Stimulated activated memory B cell treated with anti-CD40 and anti-IgM and Interleukin-4, amounts not matched to agents 10 μg/mL and 1 μg/mL and 100 μg/mL, for 72 hours (primary cell): ENCODE data around the gene RAB11FIP4.

ENCODE experiments used
- ATAC-seq: fragments of 150-1000 bp; cut with Tn5 transposase; 2 replicates; pipeline ENCODE4 v1.10.0; 2021
- H3K27ac Mint-ChIP-seq: one replicate; pipeline ENCODE4 v1.8.0; 2022; ENCODE audit warnings: mild to moderate bottlenecking, mixed read lengths
- H3K27me3 Mint-ChIP-seq: one replicate; pipeline ENCODE4 v1.8.0; 2022; ENCODE audit warnings: mixed read lengths
- H3K36me3 Mint-ChIP-seq: one replicate; pipeline ENCODE4 v1.8.0; 2022; ENCODE audit warnings: mixed read lengths
- H3K4me1 Mint-ChIP-seq: one replicate; pipeline ENCODE4 v1.8.0; 2022; ENCODE audit warnings: mixed read lengths
- H3K4me3 Mint-ChIP-seq: one replicate; pipeline ENCODE4 v1.8.0; 2022; ENCODE audit warnings: mild to moderate bottlenecking, moderate library complexity, mixed read lengths
- H3K9me3 Mint-ChIP-seq: one replicate; pipeline ENCODE4 v1.8.0; 2022; ENCODE audit warnings: mixed read lengths

RAB11FIP4 gene

DNA sequence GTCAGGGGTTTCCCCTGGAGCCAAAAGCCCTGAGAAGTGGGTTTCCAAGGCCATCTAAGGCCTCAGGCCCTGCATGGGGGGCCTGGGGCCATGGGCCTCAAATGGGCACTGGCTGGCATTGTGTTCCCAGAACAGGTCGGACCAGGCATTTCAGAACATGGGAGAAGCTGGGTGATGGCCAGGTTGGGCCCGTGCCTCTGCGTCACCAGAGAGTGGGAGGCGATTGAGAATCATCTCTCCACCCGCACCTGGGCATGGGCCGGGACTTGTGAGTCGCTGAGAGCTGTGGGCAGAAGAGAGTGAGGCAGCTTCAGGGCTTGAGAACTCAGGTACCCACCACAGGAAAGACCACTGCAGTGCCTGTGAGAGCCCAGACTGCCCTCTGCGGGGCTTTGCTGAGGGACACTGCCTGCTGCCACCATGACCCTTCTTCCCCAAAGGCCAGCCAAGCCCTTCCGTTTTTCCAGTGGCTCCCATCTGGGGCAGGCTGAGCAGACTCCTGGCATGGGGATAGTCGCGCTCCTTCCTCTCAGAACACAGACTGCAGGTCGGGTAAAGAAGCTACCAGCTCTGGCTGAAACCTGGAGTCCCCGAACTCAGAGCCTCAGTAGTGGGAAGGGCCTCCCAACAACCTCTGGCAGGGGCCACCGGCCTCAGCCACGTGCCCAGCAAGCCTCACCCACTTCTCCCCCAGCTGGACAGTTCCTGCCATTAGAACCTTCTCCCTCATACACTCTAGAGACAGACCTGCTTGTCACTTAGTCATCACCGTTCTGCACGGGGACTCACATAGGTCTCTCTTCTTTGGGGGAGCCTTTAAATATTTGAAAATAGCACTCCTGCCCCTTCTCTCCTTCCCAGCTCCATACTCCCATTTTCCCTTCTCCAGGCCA lies 1.6 kb downstream of the RAB11FIP4 start:
- no peak overlapping the region for H3K27ac Mint-ChIP-seq
- H3K36me3 Mint-ChIP-seq, result no peaks in the 10 kb centered on the region
- no peaks in the 10 kb centered on the region for H3K9me3 Mint-ChIP-seq
- peaks cover 52% of the 10 kb centered on the region for H3K27me3 Mint-ChIP-seq
- peaks cover 25% of the 10 kb centered on the region for H3K4me1 Mint-ChIP-seq
- no peak for ATAC-seq
- peak overlapping the region; percentile 66 for H3K4me3 Mint-ChIP-seq

DNA sequence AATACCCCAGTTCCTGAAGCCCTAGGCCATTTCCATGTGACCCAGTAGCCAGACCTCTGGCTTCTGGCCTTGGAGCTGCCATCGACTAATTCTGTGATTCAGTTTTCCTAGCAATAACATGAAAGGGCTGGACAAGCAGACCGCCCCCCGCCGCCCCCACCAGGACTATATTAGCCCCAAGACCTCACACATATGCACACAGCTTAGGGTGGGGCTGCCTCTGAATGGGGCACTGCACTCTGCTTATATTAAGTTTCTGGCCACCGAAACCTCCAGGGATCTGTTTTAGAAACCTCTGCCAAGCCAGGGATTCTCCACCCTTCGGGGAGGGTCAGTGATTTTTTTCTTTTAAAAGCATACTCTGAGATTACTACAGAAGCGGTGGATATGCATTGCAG lies 2.3 kb downstream of the RAB11FIP4 start:
- no peak for ATAC-seq
- peaks cover 58% of the 10 kb centered on the region for H3K27me3 Mint-ChIP-seq
- no peaks in the 10 kb centered on the region for H3K36me3 Mint-ChIP-seq
- H3K4me3 Mint-ChIP-seq, result no peak overlapping the region
- H3K4me1 Mint-ChIP-seq, result peaks cover 25% of the 10 kb centered on the region
- no peaks in the 10 kb centered on the region for H3K9me3 Mint-ChIP-seq
- no peak overlapping the region for H3K27ac Mint-ChIP-seq

DNA sequence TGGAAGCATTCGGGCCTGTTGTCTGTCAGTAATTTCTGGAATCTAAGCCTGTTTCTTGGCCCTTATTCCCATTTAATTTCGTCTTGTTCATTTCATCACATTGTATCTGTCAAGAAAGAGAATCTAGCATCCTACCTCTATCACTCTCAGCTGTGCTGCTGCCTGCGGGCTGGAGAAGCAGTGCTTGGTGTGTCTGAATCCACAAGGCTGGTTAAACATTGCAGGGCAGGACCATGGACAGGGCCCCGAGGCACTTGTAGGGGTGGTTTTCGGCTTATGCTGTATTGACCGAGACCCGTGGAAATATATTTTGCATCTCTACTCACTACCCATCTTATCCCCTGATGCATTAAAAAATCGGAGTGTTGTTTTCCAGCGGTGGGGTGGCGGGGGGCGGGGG lies 3.1 kb downstream of the RAB11FIP4 start:
- Mint-ChIP-seq H3K9me3 (no peaks in the 10 kb centered on the region), H3K4me1 (peaks cover 22% of the 10 kb centered on the region), H3K27ac (no peak overlapping the region), H3K27me3 (peaks cover 54% of the 10 kb centered on the region), H3K36me3 (no peaks in the 10 kb centered on the region), H3K4me3 (no peak overlapping the region)
- no peak for ATAC-seq

DNA sequence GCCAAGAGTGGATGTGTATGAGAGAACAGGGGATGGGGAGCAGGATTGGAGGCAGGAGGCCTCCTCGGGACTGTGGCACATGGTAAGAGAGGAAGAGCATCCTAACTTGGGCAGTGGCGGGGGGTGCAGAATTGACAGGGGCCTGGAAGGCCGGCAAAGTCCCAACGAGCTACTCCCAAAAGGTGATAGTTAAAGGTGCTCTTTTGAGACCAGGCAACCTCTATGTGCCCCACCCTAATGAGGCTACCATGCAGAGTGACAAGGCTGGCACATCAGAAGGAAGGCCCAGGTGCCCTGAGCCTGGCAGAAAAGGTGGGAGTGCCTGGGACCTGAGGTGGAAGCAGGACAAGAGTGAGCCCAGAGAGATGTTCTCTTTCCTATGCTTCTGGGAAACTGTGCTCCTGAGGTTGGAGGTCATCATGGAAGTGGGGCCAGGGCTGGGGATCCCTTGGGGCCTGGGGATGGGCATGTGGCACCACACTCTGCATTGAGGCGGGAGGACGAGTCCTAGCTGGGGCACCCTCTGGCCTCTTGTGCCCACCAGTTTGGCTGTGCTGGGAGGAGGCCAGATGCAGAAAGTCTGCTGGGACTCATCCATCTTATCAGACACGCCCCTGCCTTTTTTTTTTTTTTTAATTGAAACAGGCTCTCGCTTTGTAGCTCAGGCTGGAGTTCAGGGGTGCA lies 5.9 kb downstream of the RAB11FIP4 start:
- Mint-ChIP-seq H3K9me3 (no peaks in the 10 kb centered on the region), H3K27ac (no peak overlapping the region), H3K27me3 (peaks cover 45% of the 10 kb centered on the region), H3K36me3 (no peaks in the 10 kb centered on the region), H3K4me1 (peaks cover 3% of the 10 kb centered on the region), H3K4me3 (no peak overlapping the region)
- ATAC-seq, result no peak

DNA sequence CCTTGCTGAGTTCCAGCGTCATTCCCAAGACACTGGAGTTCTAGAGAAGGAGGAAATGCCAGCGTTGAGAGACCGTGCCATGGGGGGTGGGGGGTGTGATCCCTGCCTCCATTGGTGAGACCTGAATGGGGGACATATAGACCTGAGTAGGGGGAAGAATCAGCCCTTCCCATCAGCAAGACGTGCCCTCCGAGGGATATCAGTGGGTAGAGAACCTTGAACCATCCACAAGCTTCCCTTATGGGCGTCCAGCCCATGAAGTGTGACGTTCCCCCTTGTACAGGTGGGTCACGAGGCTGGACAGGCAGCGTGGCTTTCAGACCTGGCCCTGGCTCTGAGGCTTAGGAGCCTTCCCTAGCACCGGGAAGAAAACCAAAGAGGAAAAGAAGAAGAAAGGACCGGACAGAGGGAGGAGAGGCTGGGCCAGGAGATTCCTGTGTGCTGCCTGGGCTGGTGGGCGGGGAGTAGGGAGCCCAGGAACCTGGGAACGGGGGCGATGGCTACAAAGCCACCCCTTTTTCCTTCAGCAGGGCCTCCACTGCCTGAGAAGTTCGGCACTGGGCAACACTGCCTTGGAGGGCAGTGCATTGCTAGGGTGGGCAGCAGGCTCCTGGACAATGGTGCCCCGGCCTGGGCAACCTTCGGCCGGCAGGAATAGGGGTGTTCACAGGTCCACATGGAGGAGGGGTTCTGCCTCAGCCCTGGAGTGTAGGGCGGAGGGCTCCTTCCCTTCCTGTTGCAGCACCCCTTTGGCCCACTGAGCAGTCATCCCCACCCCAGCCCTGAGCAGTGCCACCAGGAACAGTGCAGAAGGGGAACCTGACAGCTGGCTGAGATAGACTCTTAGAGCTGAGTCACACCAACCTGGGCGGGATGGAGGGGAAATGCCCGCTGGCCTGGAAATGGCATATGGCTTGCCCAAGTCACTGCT lies 7.2 kb downstream of the RAB11FIP4 start:
- Mint-ChIP-seq H3K4me1 (no peaks in the 10 kb centered on the region), H3K4me3 (no peak overlapping the region), H3K9me3 (no peaks in the 10 kb centered on the region), H3K36me3 (no peaks in the 10 kb centered on the region), H3K27ac (no peak overlapping the region), H3K27me3 (peaks cover 32% of the 10 kb centered on the region)
- no peak for ATAC-seq

DNA sequence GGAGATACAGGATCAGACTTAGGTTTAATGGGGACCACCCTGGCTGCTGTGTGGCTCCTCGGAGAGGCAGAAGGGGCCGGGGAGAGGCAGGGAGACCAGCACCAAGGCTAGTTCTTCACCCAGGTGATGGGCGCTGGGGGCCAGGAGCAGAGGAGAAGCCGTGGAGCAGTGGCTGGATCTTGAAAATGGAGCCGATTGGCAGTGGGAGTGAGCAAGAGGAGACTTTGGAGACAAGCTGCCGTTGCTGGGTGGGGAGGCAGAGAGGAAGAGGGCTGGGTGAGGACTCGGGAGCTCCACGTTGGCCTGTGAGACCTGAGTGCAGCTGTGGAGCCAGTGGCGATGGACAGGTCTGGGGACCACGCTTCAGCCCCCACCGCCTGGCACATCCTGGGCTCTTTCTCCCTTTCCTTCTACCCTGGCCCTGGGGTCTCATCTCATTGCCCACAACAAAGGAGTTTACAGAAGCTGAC lies 9.0 kb downstream of the RAB11FIP4 start:
- H3K27me3 Mint-ChIP-seq, result peaks cover 20% of the 10 kb centered on the region
- no peak overlapping the region for H3K4me3 Mint-ChIP-seq
- H3K4me1 Mint-ChIP-seq, result no peaks in the 10 kb centered on the region
- no peaks in the 10 kb centered on the region for H3K36me3 Mint-ChIP-seq
- no peaks in the 10 kb centered on the region for H3K9me3 Mint-ChIP-seq
- no peak overlapping the region for H3K27ac Mint-ChIP-seq
- no peak for ATAC-seq

DNA sequence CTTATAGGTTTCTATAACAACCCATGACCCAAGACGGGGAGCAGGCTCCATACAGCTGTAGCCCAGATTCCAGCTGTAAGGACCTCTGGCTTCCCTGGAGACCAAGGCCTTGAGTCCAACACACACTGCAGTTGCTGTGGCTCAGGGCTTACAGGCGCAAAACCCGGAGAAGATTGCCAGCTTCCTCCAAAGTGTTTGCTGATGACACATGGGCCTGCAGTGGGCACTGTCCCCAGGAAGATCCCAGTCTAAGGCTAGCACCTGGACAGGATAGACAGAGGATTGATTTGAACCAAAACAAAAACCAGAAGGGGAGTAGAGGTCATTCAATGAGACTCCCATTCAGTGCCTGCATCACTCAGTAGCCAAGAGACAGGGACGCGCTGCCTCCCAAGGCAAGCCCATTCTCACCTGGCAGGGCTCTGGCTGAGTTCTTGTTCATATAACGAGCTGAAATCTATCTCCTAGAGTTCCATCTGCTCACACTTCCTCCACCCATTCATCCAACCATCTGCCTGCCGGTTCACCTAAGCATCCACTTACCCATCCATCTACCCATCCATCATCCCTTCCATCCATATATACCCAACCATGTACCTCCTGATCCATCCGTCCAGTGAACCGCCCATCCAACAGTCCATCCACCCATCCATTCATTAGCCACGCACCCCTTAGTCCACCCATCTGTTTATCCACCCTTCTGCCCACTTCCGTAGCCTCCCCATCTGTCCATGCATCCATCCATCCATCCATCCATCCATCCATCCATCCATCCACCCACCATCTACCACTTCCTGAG lies 10.2 kb downstream of the RAB11FIP4 start:
- no peak for ATAC-seq
- H3K4me1 Mint-ChIP-seq, result no peaks in the 10 kb centered on the region
- H3K4me3 Mint-ChIP-seq, result no peak overlapping the region
- peaks cover 20% of the 10 kb centered on the region for H3K27me3 Mint-ChIP-seq
- no peaks in the 10 kb centered on the region for H3K36me3 Mint-ChIP-seq
- no peak overlapping the region for H3K27ac Mint-ChIP-seq
- H3K9me3 Mint-ChIP-seq, result no peaks in the 10 kb centered on the region

DNA sequence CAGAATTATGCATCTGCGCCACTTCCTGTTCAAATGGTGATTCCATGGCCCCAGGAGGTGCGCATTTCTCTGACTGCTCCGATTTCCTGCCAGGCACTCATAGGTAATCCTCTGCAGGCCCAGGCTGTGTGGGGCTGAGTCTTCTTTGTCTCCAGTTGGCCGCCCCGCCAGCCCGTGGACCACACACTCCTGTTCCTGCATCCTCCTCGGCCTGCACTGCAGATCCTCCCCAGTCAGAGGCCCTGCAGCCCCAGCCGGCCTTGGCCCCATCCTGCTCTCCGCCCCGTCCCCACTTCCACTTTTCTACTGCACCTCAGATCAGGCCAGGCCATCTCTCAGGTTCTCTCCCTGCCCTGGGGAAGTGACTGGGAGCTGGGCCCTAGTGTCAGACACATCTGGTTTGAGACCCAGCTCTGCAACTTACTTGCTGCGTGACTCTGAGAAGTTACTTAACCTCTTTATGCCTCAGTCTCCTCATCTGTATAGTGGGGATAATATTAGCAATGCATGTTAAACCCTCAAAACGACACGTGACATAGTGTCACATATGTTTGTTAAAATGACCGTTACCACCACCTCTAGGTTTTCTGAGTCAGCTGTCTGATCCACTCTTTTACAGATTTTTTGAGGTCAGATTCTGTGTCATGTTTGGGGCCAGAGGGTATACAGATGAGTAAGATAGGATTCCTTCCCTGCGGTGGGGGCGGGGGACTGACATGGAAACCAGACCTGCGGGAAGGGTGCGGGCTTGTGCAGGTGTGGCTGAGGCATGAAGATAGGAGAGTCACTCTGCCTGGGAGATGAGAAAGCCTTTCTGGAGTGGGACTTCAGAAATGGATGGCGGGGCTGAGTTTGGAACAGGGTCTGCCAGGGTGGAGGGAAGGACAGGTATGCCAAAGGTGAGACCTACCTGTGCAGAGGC lies 12.8 kb downstream of the RAB11FIP4 start:
- Mint-ChIP-seq H3K27me3 (peaks cover 21% of the 10 kb centered on the region), H3K27ac (no peak overlapping the region), H3K4me1 (no peaks in the 10 kb centered on the region), H3K9me3 (no peaks in the 10 kb centered on the region), H3K36me3 (no peaks in the 10 kb centered on the region), H3K4me3 (no peak overlapping the region)
- ATAC-seq, result peak; percentile 10

DNA sequence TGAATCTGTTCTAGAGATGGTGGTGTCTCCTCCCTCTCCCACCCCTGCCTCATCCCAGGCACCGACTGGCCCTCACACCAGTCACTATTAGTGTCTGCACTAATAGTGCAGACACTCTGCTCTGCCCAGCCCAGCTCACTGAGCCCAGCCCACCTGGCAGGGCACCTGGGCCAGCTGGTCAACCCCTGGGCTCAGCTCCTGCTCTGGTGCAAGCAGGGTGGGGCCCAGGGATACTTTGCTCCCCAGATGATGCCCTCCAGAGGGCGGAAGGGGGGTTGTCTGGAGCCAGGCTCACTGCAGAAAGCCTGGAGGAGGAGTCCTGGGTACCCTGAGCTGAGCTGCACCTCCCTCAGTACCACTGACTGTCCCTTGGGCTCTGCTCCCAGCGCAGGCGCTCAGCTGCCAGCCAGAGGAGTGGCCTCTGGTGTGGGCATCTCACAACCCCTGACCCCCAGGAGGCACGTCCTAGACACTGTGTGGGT lies 14.5 kb downstream of the RAB11FIP4 start:
- no peaks in the 10 kb centered on the region for H3K4me1 Mint-ChIP-seq

DNA sequence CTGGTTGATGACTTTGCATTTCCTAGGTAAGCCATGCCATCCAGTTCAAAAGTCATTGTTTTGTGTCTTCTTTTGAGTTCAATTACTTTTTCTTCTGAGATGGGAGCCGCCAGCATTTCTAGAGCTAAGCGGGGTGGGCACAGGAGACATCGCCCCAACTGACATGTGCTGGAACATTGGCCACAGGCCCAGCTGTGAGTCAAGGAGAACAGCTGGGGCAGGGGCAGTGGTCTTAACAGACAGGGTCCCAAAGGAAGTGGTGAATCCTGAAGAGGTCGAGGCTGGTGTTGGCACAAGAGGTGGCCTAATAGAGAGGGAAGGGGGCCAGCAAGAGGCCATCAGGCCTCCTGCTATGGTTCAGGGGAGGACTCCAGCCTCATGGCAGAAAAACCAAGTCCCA lies 17.1 kb downstream of the RAB11FIP4 start:
- no peak for ATAC-seq
- Mint-ChIP-seq H3K27ac (no peak overlapping the region), H3K4me1 (no peaks in the 10 kb centered on the region), H3K27me3 (peaks cover 23% of the 10 kb centered on the region), H3K36me3 (no peaks in the 10 kb centered on the region), H3K9me3 (no peaks in the 10 kb centered on the region), H3K4me3 (no peak overlapping the region)

More for the DNA sequence above, 14.5 kb downstream of the RAB11FIP4 start:
- Mint-ChIP-seq H3K27me3 (peaks cover 23% of the 10 kb centered on the region), H3K4me3 (no peak overlapping the region), H3K36me3 (no peaks in the 10 kb centered on the region), H3K9me3 (no peaks in the 10 kb centered on the region), H3K27ac (no peak overlapping the region)
- ATAC-seq, result no peak

DNA sequence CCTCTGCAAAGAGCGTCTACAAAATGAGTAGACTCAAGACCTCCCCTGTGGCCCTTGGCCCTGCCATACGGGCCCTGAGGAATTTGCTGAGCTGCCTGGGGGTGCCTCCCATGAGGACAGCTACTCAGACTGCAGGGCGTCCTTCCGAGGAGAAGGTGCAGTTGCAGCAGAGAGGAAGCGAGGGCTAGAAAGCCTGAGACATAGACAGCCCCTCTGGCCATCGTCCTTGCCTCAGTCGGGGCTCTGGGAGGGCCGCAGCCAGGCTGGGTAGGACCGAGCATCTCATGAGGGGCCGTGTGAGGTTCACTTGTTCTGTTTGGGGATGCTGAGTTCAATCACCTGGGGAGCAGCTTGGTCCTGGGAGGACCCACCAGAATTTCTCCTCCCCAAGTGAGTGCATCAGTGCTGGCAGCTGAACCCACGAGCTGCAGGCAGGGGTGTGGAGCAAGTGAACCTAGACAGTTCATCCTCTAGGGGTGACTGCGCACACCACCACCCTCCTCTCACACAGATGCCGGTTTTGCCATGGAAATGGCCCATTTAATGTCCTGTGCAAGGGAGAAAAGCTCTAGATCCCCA lies 20.3 kb downstream of the RAB11FIP4 start:
- H3K9me3 Mint-ChIP-seq, result no peaks in the 10 kb centered on the region
- no peaks in the 10 kb centered on the region for H3K36me3 Mint-ChIP-seq
- H3K4me1 Mint-ChIP-seq, result peaks cover 12% of the 10 kb centered on the region
- ATAC-seq, result no peak
- peaks cover 23% of the 10 kb centered on the region for H3K27me3 Mint-ChIP-seq
- H3K4me3 Mint-ChIP-seq, result no peak overlapping the region
- H3K27ac Mint-ChIP-seq, result no peak overlapping the region

DNA sequence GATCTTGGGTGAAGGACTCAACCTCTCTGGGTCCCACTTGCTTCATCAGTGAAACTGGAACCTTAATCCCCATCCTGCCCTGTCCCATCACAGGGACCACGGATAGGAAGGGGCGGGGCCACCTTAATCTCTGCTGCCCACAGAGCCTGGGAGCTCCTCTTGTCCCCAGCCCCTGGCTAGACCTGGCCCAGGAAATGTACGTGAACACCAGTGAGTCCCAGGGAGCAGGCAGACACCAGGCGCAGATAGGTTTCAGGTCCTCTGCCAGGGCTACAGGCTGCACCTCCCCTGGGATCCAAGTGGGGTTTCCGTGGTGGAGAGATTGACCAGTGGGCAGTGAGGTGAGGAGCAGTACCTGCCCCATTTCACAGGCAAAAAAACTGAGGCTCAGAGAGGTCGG lies 21.0 kb downstream of the RAB11FIP4 start:
- Mint-ChIP-seq H3K9me3 (no peaks in the 10 kb centered on the region), H3K4me3 (no peak overlapping the region), H3K27me3 (peaks cover 23% of the 10 kb centered on the region), H3K27ac (no peak overlapping the region), H3K36me3 (no peaks in the 10 kb centered on the region), H3K4me1 (peaks cover 12% of the 10 kb centered on the region)
- no peak for ATAC-seq

DNA sequence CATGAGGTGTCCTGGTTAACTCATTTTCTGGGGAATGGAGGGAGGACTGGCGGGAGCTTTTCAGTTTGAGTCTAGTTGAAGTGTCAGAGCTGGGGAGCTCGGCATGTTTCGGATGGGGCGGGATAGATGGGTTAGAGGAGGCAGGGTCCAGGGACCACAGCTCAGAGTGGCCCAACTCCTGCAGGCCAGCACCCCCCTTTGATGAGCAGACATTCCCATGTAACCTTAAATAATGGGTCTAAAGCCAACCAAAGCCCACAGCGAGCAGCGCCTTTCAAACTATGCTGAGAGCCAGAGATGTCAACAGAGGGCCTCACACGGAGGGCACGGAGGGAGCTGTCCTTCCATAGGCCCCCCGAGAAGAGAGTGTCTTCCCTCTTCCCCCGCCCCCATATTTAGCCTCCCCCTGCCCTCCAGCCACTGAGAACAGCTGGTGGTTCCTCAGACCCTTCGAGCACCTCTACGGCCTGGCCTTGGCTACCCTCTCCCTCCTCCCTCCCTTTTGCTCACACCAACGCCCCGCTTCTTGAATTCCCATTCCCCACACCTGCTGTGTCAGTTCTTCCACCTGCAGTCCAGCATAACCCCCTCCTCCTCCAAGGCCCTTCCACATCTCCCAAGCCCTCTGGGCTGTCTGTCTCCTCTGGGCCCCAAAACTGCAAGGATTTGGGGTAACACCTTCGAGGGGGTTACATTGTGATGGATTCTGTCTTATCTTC lies 21.8 kb downstream of the RAB11FIP4 start:
- Mint-ChIP-seq H3K4me1 (peaks cover 12% of the 10 kb centered on the region), H3K27me3 (peaks cover 23% of the 10 kb centered on the region), H3K4me3 (no peak overlapping the region), H3K36me3 (no peaks in the 10 kb centered on the region), H3K9me3 (no peaks in the 10 kb centered on the region), H3K27ac (no peak overlapping the region)
- ATAC-seq, result no peak
